OCI-LY7 (cell line): ENCODE data around the gene NR5A2.

Experiments
- CTCF ChIP-seq: fragments of 200-600 bp; sonication (generic); conservative IDR thresholded peaks from 2 replicates; pipeline ENCODE4 v1.5.1; 2014; ENCODE audit warnings: mild to moderate bottlenecking, antibody characterized with exemption, low read length, moderate library complexity, mixed read lengths
- EZH2phosphoT487 ChIP-seq: fragments of 200-600 bp; sonication (generic); IDR thresholded peaks from 2 replicates; pipeline ENCODE4 v1.6.1; 2018; ENCODE audit warnings: low read depth, borderline replicate concordance, mild to moderate bottlenecking, mixed run types, antibody characterized with exemption, low read length, moderate library complexity, mixed read lengths

DNA sequence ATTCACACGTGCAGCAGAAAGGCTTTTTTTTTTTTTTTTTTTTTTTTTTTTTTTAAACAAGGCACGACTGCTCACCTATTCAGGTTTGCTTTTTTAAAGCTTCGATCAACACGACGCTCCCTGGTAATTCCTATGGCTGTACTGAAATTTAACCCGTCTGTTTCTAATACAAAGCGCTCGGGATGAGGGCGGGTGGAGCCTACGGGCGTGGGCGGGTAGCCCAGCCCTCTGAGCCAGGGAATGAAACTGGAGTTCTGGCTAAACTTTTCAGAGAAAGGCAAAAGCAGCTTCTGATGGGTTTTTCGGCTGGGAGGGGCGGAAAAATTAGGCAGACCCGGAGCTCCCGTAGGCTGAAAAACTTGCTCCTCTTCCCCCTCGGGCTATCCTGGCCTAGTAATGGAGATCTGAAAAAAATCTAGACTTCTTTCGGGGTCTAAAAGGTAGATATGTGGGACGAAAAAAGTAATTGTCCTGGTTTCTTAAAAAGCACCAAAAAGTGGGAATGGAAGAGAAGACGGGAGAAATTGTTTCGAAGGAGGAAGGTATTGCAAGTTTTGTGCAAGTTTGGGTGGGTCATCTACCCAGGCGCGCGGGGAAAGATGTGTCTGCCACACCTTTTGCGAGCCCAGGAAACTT lies 7.4 kb downstream of the NR5A2 start:
- TF ChIP-seq CTCF (no peak), EZH2phosphoT487 (no peak; the same call in 1 of the 2 replicates)
